Measurements from ENCODE around the gene TCF4. TPM values are rescaled to one million over a fixed set of nuclear protein-coding genes. Genes with fewer than 3 reads are reported as not detected.

TCF4 gene
- total and polyA plus RNA-seq, 2 experiments from 2014 or later, result 77.7 to 89.2 TPM

DNA sequence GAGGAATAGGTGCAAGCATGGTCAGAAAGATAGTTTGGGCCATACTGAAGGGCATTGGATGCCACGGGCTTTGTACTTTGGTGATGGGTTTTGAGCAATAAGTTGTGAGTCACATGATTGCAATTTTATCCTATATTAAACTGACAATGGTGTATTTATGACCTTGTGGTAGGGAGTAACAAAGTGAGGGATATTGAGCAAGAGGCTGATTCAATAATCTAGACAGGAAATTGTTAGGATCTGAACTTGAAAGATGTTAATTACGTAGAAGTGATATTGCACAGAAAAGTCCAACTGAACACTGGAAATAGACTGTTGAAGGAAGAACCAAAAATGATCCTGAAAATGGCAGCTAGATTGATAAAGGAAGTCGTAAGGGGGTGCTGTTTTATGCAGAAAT, 46.6 kb upstream of the TCF4 start (continued):
- TF ChIP-seq, protein P1, sequence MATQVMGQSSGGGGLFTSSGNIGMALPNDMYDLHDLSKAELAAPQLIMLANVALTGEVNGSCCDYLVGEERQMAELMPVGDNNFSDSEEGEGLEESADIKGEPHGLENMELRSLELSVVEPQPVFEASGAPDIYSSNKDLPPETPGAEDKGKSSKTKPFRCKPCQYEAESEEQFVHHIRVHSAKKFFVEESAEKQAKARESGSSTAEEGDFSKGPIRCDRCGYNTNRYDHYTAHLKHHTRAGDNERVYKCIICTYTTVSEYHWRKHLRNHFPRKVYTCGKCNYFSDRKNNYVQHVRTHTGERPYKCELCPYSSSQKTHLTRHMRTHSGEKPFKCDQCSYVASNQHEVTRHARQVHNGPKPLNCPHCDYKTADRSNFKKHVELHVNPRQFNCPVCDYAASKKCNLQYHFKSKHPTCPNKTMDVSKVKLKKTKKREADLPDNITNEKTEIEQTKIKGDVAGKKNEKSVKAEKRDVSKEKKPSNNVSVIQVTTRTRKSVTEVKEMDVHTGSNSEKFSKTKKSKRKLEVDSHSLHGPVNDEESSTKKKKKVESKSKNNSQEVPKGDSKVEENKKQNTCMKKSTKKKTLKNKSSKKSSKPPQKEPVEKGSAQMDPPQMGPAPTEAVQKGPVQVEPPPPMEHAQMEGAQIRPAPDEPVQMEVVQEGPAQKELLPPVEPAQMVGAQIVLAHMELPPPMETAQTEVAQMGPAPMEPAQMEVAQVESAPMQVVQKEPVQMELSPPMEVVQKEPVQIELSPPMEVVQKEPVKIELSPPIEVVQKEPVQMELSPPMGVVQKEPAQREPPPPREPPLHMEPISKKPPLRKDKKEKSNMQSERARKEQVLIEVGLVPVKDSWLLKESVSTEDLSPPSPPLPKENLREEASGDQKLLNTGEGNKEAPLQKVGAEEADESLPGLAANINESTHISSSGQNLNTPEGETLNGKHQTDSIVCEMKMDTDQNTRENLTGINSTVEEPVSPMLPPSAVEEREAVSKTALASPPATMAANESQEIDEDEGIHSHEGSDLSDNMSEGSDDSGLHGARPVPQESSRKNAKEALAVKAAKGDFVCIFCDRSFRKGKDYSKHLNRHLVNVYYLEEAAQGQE (IDR thresholded peaks at IDR 0.05; ENCODE audit: unreplicated experiment), result no peak
- TF ChIP-seq POLR2AphosphoS5 (IDR thresholded peaks at IDR 0.05; ENCODE audit: low read depth), result no peak
- TF ChIP-seq EZH2phosphoT487 (IDR thresholded peaks at IDR 0.05; ENCODE audit: unreplicated experiment), result no peak
- TF ChIP-seq ZNF114 (CRISPR knock-in tag; IDR thresholded peaks at IDR 0.05), result no peak

DNA sequence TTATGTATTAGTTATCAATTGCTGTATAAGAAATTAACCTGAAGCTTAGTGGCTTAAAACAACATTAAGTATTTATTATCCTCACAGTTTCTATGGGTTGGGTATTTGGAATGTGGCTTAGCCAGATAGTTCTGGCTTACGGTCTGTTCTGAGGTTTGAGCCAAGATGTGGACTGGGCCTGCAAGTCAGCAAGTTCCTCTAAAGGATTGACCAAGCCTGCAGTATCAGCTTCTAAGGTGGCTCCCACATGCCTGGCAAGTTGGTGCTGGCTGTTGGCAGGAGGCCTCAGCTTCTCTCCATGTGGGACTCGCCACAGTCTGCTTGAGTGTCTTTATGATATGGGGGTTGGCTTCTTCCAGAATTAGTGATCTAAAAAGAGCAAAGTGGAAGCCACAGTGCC, 45.0 kb upstream of the TCF4 start:
- H3K9me2 ChIP-seq (ENCODE audit: insufficient read depth), result no peaks in the 10 kb centered on the region
- Mint-ChIP-seq H3K4me3 (no peak overlapping the region), H3K36me3 (ENCODE audit: low read depth) (no peaks in the 10 kb centered on the region), H3K27ac (no peak overlapping the region), H3K4me1 (peaks cover 9% of the 10 kb centered on the region), H3K9me3 (no peaks in the 10 kb centered on the region), H3K27me3 (ENCODE audit: insufficient read depth, low read depth, poor library complexity) (no peaks in the 10 kb centered on the region)
- no peak overlapping the region for H3K27ac ChIP-seq (ENCODE audit: low read depth)
- no peaks in the 10 kb centered on the region for H3K79me2 ChIP-seq (replicated peaks; ENCODE audit: insufficient read depth)
- no peaks in the 10 kb centered on the region for H3K36me3 ChIP-seq (ENCODE audit: insufficient read depth)
- H2AFZ ChIP-seq, result no peak overlapping the region
- H3K4me3 ChIP-seq, result no peak overlapping the region
- TF ChIP-seq POLR2AphosphoS5 (IDR thresholded peaks at IDR 0.05; ENCODE audit: low read depth) (no peak), STAT1 (IDR thresholded peaks at IDR 0.05; ENCODE audit: unreplicated experiment) (no peak), ZNF331 (CRISPR knock-in tag; IDR thresholded peaks at IDR 0.05; ENCODE audit: low read depth) (no peak), EZH2phosphoT487 (IDR thresholded peaks at IDR 0.05; ENCODE audit: unreplicated experiment) (no peak), JUNB (IDR thresholded peaks at IDR 0.05; ENCODE audit: unreplicated experiment) (no peak)
- TF ChIP-seq, protein P2, sequence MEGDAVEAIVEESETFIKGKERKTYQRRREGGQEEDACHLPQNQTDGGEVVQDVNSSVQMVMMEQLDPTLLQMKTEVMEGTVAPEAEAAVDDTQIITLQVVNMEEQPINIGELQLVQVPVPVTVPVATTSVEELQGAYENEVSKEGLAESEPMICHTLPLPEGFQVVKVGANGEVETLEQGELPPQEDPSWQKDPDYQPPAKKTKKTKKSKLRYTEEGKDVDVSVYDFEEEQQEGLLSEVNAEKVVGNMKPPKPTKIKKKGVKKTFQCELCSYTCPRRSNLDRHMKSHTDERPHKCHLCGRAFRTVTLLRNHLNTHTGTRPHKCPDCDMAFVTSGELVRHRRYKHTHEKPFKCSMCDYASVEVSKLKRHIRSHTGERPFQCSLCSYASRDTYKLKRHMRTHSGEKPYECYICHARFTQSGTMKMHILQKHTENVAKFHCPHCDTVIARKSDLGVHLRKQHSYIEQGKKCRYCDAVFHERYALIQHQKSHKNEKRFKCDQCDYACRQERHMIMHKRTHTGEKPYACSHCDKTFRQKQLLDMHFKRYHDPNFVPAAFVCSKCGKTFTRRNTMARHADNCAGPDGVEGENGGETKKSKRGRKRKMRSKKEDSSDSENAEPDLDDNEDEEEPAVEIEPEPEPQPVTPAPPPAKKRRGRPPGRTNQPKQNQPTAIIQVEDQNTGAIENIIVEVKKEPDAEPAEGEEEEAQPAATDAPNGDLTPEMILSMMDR (conservative IDR thresholded peaks at IDR 0.05; ENCODE audit: low read depth in 2 of 2), result no peak
- TF ChIP-seq, protein P1 (IDR thresholded peaks at IDR 0.05; ENCODE audit: unreplicated experiment), result no peak
- TF ChIP-seq, protein P3, sequence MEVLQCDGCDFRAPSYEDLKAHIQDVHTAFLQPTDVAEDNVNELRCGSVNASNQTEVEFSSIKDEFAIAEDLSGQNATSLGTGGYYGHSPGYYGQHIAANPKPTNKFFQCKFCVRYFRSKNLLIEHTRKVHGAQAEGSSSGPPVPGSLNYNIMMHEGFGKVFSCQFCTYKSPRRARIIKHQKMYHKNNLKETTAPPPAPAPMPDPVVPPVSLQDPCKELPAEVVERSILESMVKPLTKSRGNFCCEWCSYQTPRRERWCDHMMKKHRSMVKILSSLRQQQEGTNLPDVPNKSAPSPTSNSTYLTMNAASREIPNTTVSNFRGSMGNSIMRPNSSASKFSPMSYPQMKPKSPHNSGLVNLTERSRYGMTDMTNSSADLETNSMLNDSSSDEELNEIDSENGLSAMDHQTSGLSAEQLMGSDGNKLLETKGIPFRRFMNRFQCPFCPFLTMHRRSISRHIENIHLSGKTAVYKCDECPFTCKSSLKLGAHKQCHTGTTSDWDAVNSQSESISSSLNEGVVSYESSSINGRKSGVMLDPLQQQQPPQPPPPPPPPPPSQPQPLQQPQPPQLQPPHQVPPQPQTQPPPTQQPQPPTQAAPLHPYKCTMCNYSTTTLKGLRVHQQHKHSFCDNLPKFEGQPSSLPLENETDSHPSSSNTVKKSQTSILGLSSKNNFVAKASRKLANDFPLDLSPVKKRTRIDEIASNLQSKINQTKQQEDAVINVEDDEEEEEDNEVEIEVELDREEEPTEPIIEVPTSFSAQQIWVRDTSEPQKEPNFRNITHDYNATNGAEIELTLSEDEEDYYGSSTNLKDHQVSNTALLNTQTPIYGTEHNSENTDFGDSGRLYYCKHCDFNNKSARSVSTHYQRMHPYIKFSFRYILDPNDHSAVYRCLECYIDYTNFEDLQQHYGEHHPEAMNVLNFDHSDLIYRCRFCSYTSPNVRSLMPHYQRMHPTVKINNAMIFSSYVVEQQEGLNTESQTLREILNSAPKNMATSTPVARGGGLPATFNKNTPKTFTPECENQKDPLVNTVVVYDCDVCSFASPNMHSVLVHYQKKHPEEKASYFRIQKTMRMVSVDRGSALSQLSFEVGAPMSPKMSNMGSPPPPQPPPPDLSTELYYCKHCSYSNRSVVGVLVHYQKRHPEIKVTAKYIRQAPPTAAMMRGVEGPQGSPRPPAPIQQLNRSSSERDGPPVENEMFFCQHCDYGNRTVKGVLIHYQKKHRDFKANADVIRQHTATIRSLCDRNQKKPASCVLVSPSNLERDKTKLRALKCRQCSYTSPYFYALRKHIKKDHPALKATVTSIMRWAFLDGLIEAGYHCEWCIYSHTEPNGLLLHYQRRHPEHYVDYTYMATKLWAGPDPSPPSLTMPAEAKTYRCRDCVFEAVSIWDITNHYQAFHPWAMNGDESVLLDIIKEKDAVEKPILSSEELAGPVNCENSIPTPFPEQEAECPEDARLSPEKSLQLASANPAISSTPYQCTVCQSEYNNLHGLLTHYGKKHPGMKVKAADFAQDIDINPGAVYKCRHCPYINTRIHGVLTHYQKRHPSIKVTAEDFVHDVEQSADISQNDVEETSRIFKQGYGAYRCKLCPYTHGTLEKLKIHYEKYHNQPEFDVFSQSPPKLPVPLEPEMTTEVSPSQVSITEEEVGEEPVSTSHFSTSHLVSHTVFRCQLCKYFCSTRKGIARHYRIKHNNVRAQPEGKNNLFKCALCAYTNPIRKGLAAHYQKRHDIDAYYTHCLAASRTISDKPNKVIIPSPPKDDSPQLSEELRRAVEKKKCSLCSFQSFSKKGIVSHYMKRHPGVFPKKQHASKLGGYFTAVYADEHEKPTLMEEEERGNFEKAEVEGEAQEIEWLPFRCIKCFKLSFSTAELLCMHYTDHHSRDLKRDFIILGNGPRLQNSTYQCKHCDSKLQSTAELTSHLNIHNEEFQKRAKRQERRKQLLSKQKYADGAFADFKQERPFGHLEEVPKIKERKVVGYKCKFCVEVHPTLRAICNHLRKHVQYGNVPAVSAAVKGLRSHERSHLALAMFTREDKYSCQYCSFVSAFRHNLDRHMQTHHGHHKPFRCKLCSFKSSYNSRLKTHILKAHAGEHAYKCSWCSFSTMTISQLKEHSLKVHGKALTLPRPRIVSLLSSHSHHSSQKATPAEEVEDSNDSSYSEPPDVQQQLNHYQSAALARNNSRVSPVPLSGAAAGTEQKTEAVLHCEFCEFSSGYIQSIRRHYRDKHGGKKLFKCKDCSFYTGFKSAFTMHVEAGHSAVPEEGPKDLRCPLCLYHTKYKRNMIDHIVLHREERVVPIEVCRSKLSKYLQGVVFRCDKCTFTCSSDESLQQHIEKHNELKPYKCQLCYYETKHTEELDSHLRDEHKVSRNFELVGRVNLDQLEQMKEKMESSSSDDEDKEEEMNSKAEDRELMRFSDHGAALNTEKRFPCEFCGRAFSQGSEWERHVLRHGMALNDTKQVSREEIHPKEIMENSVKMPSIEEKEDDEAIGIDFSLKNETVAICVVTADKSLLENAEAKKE (CRISPR knock-in tag; IDR thresholded peaks at IDR 0.05), result no peak
- DNase-seq (ENCODE audit: low spot score) (no peak), ATAC-seq (no peak)
- H3K4me1 ChIP-seq (ENCODE audit: insufficient read depth), result peaks cover 4% of the 10 kb centered on the region; the same call in 1 of the 2 replicates
- no peaks in the 10 kb centered on the region for H4K20me1 ChIP-seq (replicated peaks; ENCODE audit: insufficient read depth)
- H3K4me2 ChIP-seq, result no peak overlapping the region
- H3K27me3 ChIP-seq (ENCODE audit: insufficient read depth), result no peaks in the 10 kb centered on the region
- no peaks in the 10 kb centered on the region for H3F3A ChIP-seq (replicated peaks; ENCODE audit: low read depth)

All from GM23338 (cell line).